CD14-positive monocyte (primary cell): ENCODE data around the gene NKX1-2. TPM values are rescaled to one million over a fixed set of nuclear protein-coding genes. Genes with fewer than 3 reads are reported as not detected.
A peak's percentile ranks its signal among the peaks of the same experiment; 100 is the strongest.
"Not testable (repeated sequence)": the region's sequence is repeated elsewhere in the genome, so short reads cannot be mapped to it uniquely, and the experiment has no call there.

Source experiments
- DNase-seq, 3 donors: peaks; one replicate each; pipeline ENCODE4 v3.0.0-alpha.2; 2011 to 2022
- H2AFZ ChIP-seq: 2 replicates; pipeline ENCODE4 v1.6.0; 2012; ENCODE audit warnings: mild to moderate bottlenecking, low read depth, low read length, inconsistent platforms; ENCODE audit not compliant: insufficient read depth, poor library complexity, severe bottlenecking
- H3K27ac ChIP-seq, 2 donors: 1 replicate in 1 of 2; 2 replicates in 1 of 2; pipeline ENCODE4 v1.5.1; 2012 to 2013; ENCODE audit warnings: low read length in 2 of 2, control low read depth in 1 of 2, inconsistent platforms in 1 of 2, low read depth in 1 of 2, mild to moderate bottlenecking in 1 of 2
- H3K27me3 ChIP-seq, 2 donors: one replicate each; pipeline versions ENCODE4 v1.6.0 to v1.6.1; 2011 to 2013; ENCODE audit warnings: low read length in 2 of 2; ENCODE audit not compliant: control insufficient read depth in 2 of 2, insufficient read depth in 2 of 2
- H3K36me3 ChIP-seq, 2 donors: replicated peaks in 1 of 2; 1 replicate in 1 of 2; 2 replicates in 1 of 2; pipeline versions ENCODE4 v1.5.1 to v1.6.1; 2012 to 2013; ENCODE audit warnings: low read length in 2 of 2, control low read depth in 1 of 2, inconsistent platforms in 1 of 2, mild to moderate bottlenecking in 1 of 2; ENCODE audit not compliant: insufficient read depth in 2 of 2, control insufficient read depth in 1 of 2
- H3K4me1 ChIP-seq, 2 donors: 1 replicate in 1 of 2; 2 replicates in 1 of 2; pipeline versions ENCODE4 v1.5.1 to v1.6.1; 2012 to 2013; ENCODE audit warnings: low read length in 2 of 2, control low read depth in 1 of 2, inconsistent platforms in 1 of 2, mild to moderate bottlenecking in 1 of 2, moderate library complexity in 1 of 2; ENCODE audit not compliant: insufficient read depth in 2 of 2, control insufficient read depth in 1 of 2
- H3K4me2 ChIP-seq: replicated peaks from 2 replicates; pipeline ENCODE3; 2012; ENCODE audit warnings: low read length, moderate library complexity, mild to moderate bottlenecking; ENCODE audit not compliant: poor library complexity, severe bottlenecking; ENCODE audit errors: extremely low read depth
- H3K4me3 ChIP-seq, 3 experiments: fragments of 200-600 bp in 1 of 3; sonication (generic) in 1 of 3; replicated peaks in 1 of 3; 1 replicate in 2 of 3; 2 replicates in 1 of 3; pipeline ENCODE4 v1.5.1; 2011 to 2013; ENCODE audit warnings: low read length in 3 of 3, mild to moderate bottlenecking in 3 of 3, control low read depth in 2 of 3, low read depth in 2 of 3, inconsistent platforms in 1 of 3, moderate library complexity in 1 of 3
- H3K79me2 ChIP-seq: 2 replicates; pipeline ENCODE4 v1.6.0; 2012; ENCODE audit warnings: mild to moderate bottlenecking, control low read depth, inconsistent platforms, low read length, moderate library complexity; ENCODE audit not compliant: insufficient read depth
- H3K9ac ChIP-seq: 2 replicates; pipeline ENCODE4 v1.6.0; 2017; ENCODE audit warnings: low read length, mild to moderate bottlenecking; ENCODE audit not compliant: insufficient read depth, poor library complexity, severe bottlenecking
- H3K9me3 ChIP-seq, 2 donors: replicated peaks in 1 of 2; 1 replicate in 1 of 2; 2 replicates in 1 of 2; pipeline versions ENCODE4 v1.5.1 to v1.6.1; 2012 to 2013; ENCODE audit warnings: low read length in 2 of 2, control low read depth in 1 of 2; ENCODE audit not compliant: control insufficient read depth in 1 of 2, insufficient read depth in 1 of 2
- H4K20me1 ChIP-seq: 2 replicates; pipeline ENCODE4 v1.6.0; 2012; ENCODE audit warnings: mild to moderate bottlenecking, low read length, control low read depth, moderate library complexity; ENCODE audit not compliant: insufficient read depth
- H3K27ac Mint-ChIP-seq, 7 donors: one replicate each; pipeline ENCODE4 v1.8.0; 2020; ENCODE audit warnings: mild to moderate bottlenecking in 7 of 7, mixed read lengths in 7 of 7, moderate library complexity in 6 of 7, inconsistent platforms in 2 of 7
- H3K27me3 Mint-ChIP-seq, 3 donors: one replicate each; pipeline ENCODE4 v1.8.0; 2021 to 2022; ENCODE audit warnings: low read depth in 3 of 3, mild to moderate bottlenecking in 3 of 3, mixed read lengths in 3 of 3, moderate library complexity in 3 of 3, inconsistent platforms in 1 of 3
- H3K36me3 Mint-ChIP-seq, 2 donors: one replicate each; pipeline ENCODE4 v1.8.0; 2020; ENCODE audit warnings: mixed read lengths in 2 of 2, inconsistent platforms in 1 of 2, mild to moderate bottlenecking in 1 of 2
- H3K4me1 Mint-ChIP-seq: one replicate; pipeline ENCODE4 v1.8.0; 2020; ENCODE audit warnings: mild to moderate bottlenecking, mixed read lengths
- H3K4me3 Mint-ChIP-seq, 2 donors: one replicate each; pipeline ENCODE4 v1.8.0; 2020; ENCODE audit warnings: mild to moderate bottlenecking in 2 of 2, mixed read lengths in 2 of 2, moderate library complexity in 1 of 2
- H3K9me3 Mint-ChIP-seq, 7 donors: one replicate each; pipeline ENCODE4 v1.8.0; 2020 to 2022; ENCODE audit warnings: mixed read lengths in 7 of 7, mild to moderate bottlenecking in 6 of 7, moderate library complexity in 6 of 7, inconsistent platforms in 2 of 7
- CTCF ChIP-seq: fragments of 200-600 bp; IDR thresholded peaks from one replicate; pipeline ENCODE4 v1.8.0; 2022; ENCODE audit warnings: antibody characterized with exemption, mild to moderate bottlenecking
- WGBS: methylation state at CpG from one replicate; pipeline ENCODE4 v1.1.5; 2013; ENCODE audit warnings: missing lambda C conversion rate; ENCODE audit not compliant: insufficient coverage; 5-methylcytosine and 5-hydroxymethylcytosine counted together
- intact Hi-C, 2 donors: fragments of 100-400 bp; cut with micrococcal nuclease; formaldehyde crosslinking; loops; one replicate each; pipeline versions ENCODE4 v1.15.0 to v1.15.1; 2023
- polyA plus RNA-seq, 3 donors: library from polyadenylated mRNA; depleted of rRNA in 1 of 3; unstranded in 2 of 3; stranded (reverse) in 1 of 3; fragments of 300-500 nt in 2 of 3; fragments of >200 nt in 1 of 3; fragmentation: Illumina TruSeq in 2 of 3; gene quantifications; 1 replicate in 2 of 3; 2 replicates in 1 of 3; pipeline ENCODE4 v1.2.3, GENCODE V29; 2012 to 2021

Gene NKX1-2
- polyA plus RNA-seq, 3 donors, result not detected

- Mint-ChIP-seq H3K27ac (no peak overlapping the region), H3K27me3 (peaks cover 78 to 88% (median 84%) of the 10 kb centered on the region in 3 donors), H3K9me3 (peaks cover 0 to 22% (median 2%) of the 10 kb centered on the region in 7 donors), H3K36me3 (peaks cover 0 to 10% of the 10 kb centered on the region in 2 donors), H3K4me3 (peak overlapping the region in 1 of 2 donors; percentile 82), H3K4me1 (peaks cover 17% of the 10 kb centered on the region)
- no peak overlapping the region for H3K4me2 ChIP-seq
- 8% methylated on average over 67 of the region's 71 CpGs for WGBS
- no peaks in the 10 kb centered on the region for H3K79me2 ChIP-seq
- no peak overlapping the region for H2AFZ ChIP-seq
- no peak overlapping the region for H3K9ac ChIP-seq
- no peak for TF ChIP-seq CTCF
- intact Hi-C loops, result no loop called here
- peaks cover 71 to 84% of the 10 kb centered on the region in 2 donors for H3K27me3 ChIP-seq
- H3K9me3 ChIP-seq, result peaks cover 0 to 30% of the 10 kb centered on the region in 2 donors
- DNase-seq, result no peak
- H3K4me3 ChIP-seq, result no peak overlapping the region
- H3K4me1 ChIP-seq, result no peaks in the 10 kb centered on the region
- H3K27ac ChIP-seq, result no peak overlapping the region
- no peaks in the 10 kb centered on the region for H4K20me1 ChIP-seq
- no peaks in the 10 kb centered on the region for H3K36me3 ChIP-seq
Observed at GRCh38 chr10:124446830-124447750, 2.7 kb downstream of the NKX1-2 start.

- H3K36me3 Mint-ChIP-seq, H3K4me2 ChIP-seq, H3K27ac ChIP-seq, H3K4me3 Mint-ChIP-seq, H3K79me2 ChIP-seq, H3K36me3 ChIP-seq, H3K4me1 Mint-ChIP-seq, H3K4me3 ChIP-seq, DNase-seq, H2AFZ ChIP-seq, H3K9me3 ChIP-seq, H3K9me3 Mint-ChIP-seq, H4K20me1 ChIP-seq, intact Hi-C loops, H3K9ac ChIP-seq, H3K4me1 ChIP-seq, H3K27ac Mint-ChIP-seq: not testable (repeated sequence)
- WGBS, result 93% methylated on average over 2 of the region's 5 CpGs
- H3K27me3 ChIP-seq, result peaks cover 25 to 37% of the 10 kb centered on the region in 2 donors
- peaks cover 39 to 63% (median 57%) of the 10 kb centered on the region in 3 donors for H3K27me3 Mint-ChIP-seq
Observed at GRCh38 chr10:124441694-124442093, 8.1 kb downstream of the NKX1-2 start.
